Central memory CD4-positive, alpha-beta T cell (primary cell): Measurements from ENCODE around the gene DEFB127.
"Not testable (repeated sequence)": the region's sequence is repeated elsewhere in the genome, so short reads cannot be mapped to it uniquely, and the experiment has no call there.

ENCODE experiments used
- DNase-seq: peaks from one replicate; pipeline ENCODE4 v3.0.0; 2022
- total RNA-seq, 3 experiments: gene quantifications; one replicate each; lab custom pipeline; 2026; lab: John Stamatoyannopoulos, UW

DEFB127 gene
- 0 reads per million in 3 experiments for total RNA-seq

GRCh38 chr20:157154-157553, at the start of gene DEFB127:
TSS of gene DEFB127 (plus strand) at chr20:157454. CDS start at chr20:157545, 91 bp downstream.
- no peak for DNase-seq

GRCh38 chr20:112396-112795, 44.9 kb upstream of the DEFB127 start:
- no peak for DNase-seq

GRCh38 chr20:117518-117917, 39.7 kb upstream of the DEFB127 start:
- no peak for DNase-seq

GRCh38 chr20:129786-130323, 27.4 kb upstream of the DEFB127 start:
- not testable (repeated sequence) for DNase-seq

- DNase-seq, result no peak
These were observed 19.4 kb upstream of the DEFB127 start for GRCh38 chr20:137668-138490.

- DNase-seq, result no peak
These were observed 15.0 kb upstream of the DEFB127 start, which contains the start of gene DEFB126 for GRCh38 chr20:142290-142689. TSS of gene DEFB126 (plus strand) at chr20:142590. CDS start at chr20:142629, 39 bp downstream.

GRCh38 chr20:145877-146276, 11.4 kb upstream of the DEFB127 start:
- DNase-seq, result no peak

GRCh38 chr20:152131-152530, 5.1 kb upstream of the DEFB127 start:
- no peak for DNase-seq

- no peak for DNase-seq
These were observed 7.4 kb downstream of the DEFB127 start for GRCh38 chr20:164618-165017.

GRCh38 chr20:168876-169275, 11.6 kb downstream of the DEFB127 start:
- DNase-seq, result no peak

GRCh38 chr20:184288-184687, 27.0 kb downstream of the DEFB127 start:
- no peak for DNase-seq

GRCh38 chr20:187733-188132, 30.5 kb downstream of the DEFB127 start:
- DNase-seq, result no peak

GRCh38 chr20:189611-190010, 32.4 kb downstream of the DEFB127 start, which contains the start of gene DEFB128:
TSS of gene DEFB128 (minus strand) at chr20:189711. CDS start at chr20:189623, 88 bp downstream.
- DNase-seq, result no peak

- no peak for DNase-seq
These were observed 41.0 kb downstream of the DEFB127 start for GRCh38 chr20:198225-198624.

- no peak for DNase-seq
These were observed 42.7 kb downstream of the DEFB127 start for GRCh38 chr20:199996-200395.

GRCh38 chr20:203630-204029, 46.4 kb downstream of the DEFB127 start:
- not testable (repeated sequence) for DNase-seq
